ENCODE measurements around the gene USP40.

The USP40 gene

GRCh38 chr2:233492078-233492477 lies 74.5 kb downstream of the USP40 start:
- TF ChIP-seq GATA3 (IDR thresholded peaks at IDR 0.05; ENCODE audit: low read depth, low read length) (no peak), GATA2 (IDR thresholded peaks at IDR 0.05; ENCODE audit: low read depth, low read length) (no peak)

- TF ChIP-seq GATA2 (IDR thresholded peaks at IDR 0.05; ENCODE audit: low read depth, low read length) (no peak), GATA3 (IDR thresholded peaks at IDR 0.05; ENCODE audit: low read depth, low read length) (no peak)
Measured at GRCh38 chr2:233491326-233491725, 75.3 kb downstream of the USP40 start.

- TF ChIP-seq GATA3 (IDR thresholded peaks at IDR 0.05; ENCODE audit: low read depth, low read length), result no peak
- TF ChIP-seq GATA2 (IDR thresholded peaks at IDR 0.05; ENCODE audit: low read depth, low read length), result no peak
Measured at GRCh38 chr2:233490831-233491230, 75.8 kb downstream of the USP40 start.

- no peak for TF ChIP-seq GATA3 (IDR thresholded peaks at IDR 0.05; ENCODE audit: low read depth, low read length)
- no peak for TF ChIP-seq GATA2 (IDR thresholded peaks at IDR 0.05; ENCODE audit: low read depth, low read length)
Measured at GRCh38 chr2:233489666-233490065, 76.9 kb downstream of the USP40 start.

- no peak for TF ChIP-seq GATA3 (IDR thresholded peaks at IDR 0.05; ENCODE audit: low read depth, low read length)
- no peak for TF ChIP-seq GATA2 (IDR thresholded peaks at IDR 0.05; ENCODE audit: low read depth, low read length)
Measured at GRCh38 chr2:233489143-233489542, 77.4 kb downstream of the USP40 start.

- no peak for TF ChIP-seq GATA2 (IDR thresholded peaks at IDR 0.05; ENCODE audit: low read depth, low read length)
Measured at GRCh38 chr2:233487748-233488345, 78.7 kb downstream of the USP40 start.

DNA sequence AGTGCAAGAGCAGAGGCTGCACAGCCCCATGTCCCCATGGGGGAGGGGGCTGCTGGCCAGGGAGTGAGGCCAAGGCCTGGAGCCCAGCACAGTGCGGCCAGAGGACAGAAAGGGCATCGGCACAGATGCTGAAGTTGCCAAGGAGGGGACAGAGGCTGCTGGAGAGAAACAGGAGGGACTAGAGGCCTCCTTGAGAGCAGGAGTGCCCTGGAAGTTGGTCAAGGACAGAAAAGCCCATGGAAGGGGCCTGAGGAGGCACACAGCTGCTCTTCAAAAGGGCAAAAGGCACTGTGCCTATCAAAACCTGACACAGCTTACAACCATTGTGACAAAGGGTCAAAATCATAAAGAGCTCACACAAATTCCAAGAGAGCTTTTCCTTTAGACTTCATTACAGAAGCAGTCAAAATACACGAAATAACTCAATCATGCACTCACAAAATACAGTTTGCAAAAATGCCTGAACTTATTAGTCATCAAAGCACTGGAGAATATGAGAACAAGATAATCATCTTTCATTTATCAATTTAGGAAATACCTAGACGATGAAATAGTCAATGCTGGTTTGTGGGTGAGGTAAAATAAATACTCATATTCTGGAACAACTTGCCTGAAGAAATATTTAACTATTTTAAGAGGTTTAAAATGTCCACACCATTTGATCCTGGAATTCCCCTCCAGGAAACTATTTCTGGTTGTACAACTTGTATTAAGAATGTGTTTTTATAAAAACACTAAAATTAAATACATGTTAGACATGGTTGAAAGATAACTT lies 79.6 kb downstream of the USP40 start:
- TF ChIP-seq GATA3 (IDR thresholded peaks at IDR 0.05; ENCODE audit: low read depth, low read length), result no peak
- no peak for TF ChIP-seq GATA2 (IDR thresholded peaks at IDR 0.05; ENCODE audit: low read depth, low read length)

DNA sequence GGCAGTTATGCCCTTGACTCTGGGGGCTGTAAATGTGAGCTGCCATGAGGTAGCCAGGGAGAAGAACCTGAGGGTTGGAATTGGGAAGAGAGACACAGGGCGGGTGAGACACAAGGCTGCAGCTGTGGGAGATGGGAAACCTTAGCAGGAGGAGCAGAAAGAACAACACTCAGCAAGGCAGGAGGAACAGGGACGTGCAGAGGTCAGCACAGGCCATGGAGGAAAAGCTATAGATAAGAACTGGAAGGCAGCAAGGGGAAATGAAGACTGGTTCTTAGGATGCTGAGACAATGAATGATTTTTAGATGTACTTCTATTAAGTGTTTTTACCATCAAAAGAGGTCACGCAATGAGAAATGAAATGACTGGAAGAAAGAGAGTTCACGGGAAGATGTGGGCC lies 80.2 kb downstream of the USP40 start:
- TF ChIP-seq GATA2 (IDR thresholded peaks at IDR 0.05; ENCODE audit: low read depth, low read length) (no peak), GATA3 (IDR thresholded peaks at IDR 0.05; ENCODE audit: low read depth, low read length) (no peak)

GRCh38 chr2:233485726-233486125 lies 80.9 kb downstream of the USP40 start:
- TF ChIP-seq GATA3 (IDR thresholded peaks at IDR 0.05; ENCODE audit: low read depth, low read length) (no peak), GATA2 (IDR thresholded peaks at IDR 0.05; ENCODE audit: low read depth, low read length) (no peak)

DNA sequence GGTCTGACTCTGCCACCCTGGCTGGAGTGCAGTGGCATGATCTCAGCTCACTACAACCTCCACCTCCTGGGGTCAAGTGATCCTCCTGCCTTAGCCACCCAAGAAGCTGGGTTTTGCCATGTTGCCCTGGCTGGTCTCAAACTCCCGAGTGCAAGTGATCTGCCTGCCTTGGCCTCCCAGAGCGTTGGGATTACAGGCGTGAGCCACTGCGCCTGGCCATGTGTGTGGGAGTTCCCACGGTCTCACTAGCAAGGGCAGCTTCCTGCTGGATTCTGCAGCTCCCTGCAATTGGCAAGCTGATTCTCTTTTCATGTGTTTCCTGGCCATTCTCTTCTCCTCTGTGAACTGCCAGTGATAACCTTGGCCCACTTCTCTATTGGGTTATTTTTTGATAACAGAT lies 84.0 kb downstream of the USP40 start:
- TF ChIP-seq GATA3 (IDR thresholded peaks at IDR 0.05; ENCODE audit: low read depth, low read length) (no peak), GATA2 (IDR thresholded peaks at IDR 0.05; ENCODE audit: low read depth, low read length) (no peak)

DNA sequence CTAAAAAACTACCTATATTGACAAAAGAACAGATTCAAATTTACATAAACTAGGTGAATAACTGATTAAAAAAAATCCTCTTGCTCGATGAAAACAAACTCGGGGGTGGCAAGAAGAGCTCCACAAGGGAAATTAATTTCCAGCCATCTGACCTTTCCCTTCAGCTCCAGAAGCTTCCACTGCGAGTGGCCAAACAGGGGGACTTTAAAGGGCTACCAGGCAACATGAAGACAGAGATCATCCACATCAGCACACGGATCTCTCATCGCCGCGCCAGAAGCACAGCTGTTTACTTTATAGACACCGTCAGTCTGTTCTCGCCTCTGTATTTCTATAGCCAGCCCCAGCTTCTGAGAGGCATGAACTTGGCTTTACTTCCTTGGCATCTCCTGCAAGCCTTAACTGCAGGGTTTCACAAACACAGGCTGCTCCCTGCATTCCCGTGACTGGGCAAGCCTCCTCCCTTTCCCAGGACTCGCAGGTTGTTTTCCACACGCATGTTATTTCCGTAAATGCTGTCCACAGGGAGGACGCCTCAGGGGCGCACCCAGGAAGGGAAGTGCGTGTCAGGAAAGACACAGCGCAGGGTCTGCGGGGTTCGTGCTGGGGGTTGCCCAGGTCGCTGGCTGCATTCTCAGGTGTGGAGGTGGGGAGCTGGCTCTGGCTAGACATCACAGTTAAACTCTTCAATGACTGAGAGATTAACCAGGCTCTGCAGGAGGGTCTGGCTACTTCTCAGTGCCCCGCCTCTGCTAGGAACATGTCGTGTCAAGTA lies 85.0 kb downstream of the USP40 start:
- no peak for TF ChIP-seq GATA3 (IDR thresholded peaks at IDR 0.05; ENCODE audit: low read depth, low read length)
- no peak for TF ChIP-seq GATA2 (IDR thresholded peaks at IDR 0.05; ENCODE audit: low read depth, low read length)

- no peak for TF ChIP-seq GATA3 (IDR thresholded peaks at IDR 0.05; ENCODE audit: low read depth, low read length)
- no peak for TF ChIP-seq GATA2 (IDR thresholded peaks at IDR 0.05; ENCODE audit: low read depth, low read length)
Measured at GRCh38 chr2:233480490-233481202, 85.9 kb downstream of the USP40 start.

GRCh38 chr2:233479616-233480489 lies 86.7 kb downstream of the USP40 start:
- TF ChIP-seq GATA3 (IDR thresholded peaks at IDR 0.05; ENCODE audit: low read depth, low read length), result no peak
- TF ChIP-seq GATA2 (IDR thresholded peaks at IDR 0.05; ENCODE audit: low read depth, low read length), result no peak

Measured in SH-SY5Y (cell line).